ENCODE measurements around the gene TRIM63.

The TRIM63 gene

GRCh38 chr1:26034504-26035202 is 32.8 kb downstream of the TRIM63 start:
- DNase-seq (ENCODE audit: low spot score): no peak

- DNase-seq (ENCODE audit: low spot score): no peak
These were observed 34.6 kb downstream of the TRIM63 start for GRCh38 chr1:26032656-26033357.

GRCh38 chr1:26031611-26032220 is 35.7 kb downstream of the TRIM63 start:
- no peak for DNase-seq (ENCODE audit: low spot score)

GRCh38 chr1:26031196-26031595 is 36.2 kb downstream of the TRIM63 start:
- DNase-seq (ENCODE audit: low spot score): no peak

GRCh38 chr1:26029864-26030481 is 37.5 kb downstream of the TRIM63 start:
- DNase-seq (ENCODE audit: low spot score): no peak

GRCh38 chr1:26029054-26029863 is 38.2 kb downstream of the TRIM63 start:
- no peak for DNase-seq (ENCODE audit: low spot score)

- no peak for DNase-seq (ENCODE audit: low spot score)
These were observed 38.9 kb downstream of the TRIM63 start for GRCh38 chr1:26028490-26028980.

- DNase-seq (ENCODE audit: low spot score): no peak
These were observed 39.5 kb downstream of the TRIM63 start for GRCh38 chr1:26027716-26028489.

- no peak for DNase-seq (ENCODE audit: low spot score)
These were observed 41.9 kb downstream of the TRIM63 start for GRCh38 chr1:26025517-26025916.

- DNase-seq (ENCODE audit: low spot score): no peak
These were observed 42.4 kb downstream of the TRIM63 start for GRCh38 chr1:26025060-26025459.

GRCh38 chr1:26023826-26024225 is 43.6 kb downstream of the TRIM63 start:
- no peak for DNase-seq (ENCODE audit: low spot score)

- no peak for DNase-seq (ENCODE audit: low spot score)
These were observed 44.4 kb downstream of the TRIM63 start for GRCh38 chr1:26023009-26023408.

- no peak for DNase-seq (ENCODE audit: low spot score)
These were observed 45.0 kb downstream of the TRIM63 start for GRCh38 chr1:26022404-26022779.

GRCh38 chr1:26021647-26022403 is 45.6 kb downstream of the TRIM63 start, which contains the start of gene EXTL1:
TSS of gene EXTL1 (plus strand) at chr1:26021775. CDS start at chr1:26022647, 872 bp downstream.
- DNase-seq (ENCODE audit: low spot score): no peak

- DNase-seq (ENCODE audit: low spot score): peak; percentile 33
These were observed 46.3 kb downstream of the TRIM63 start for GRCh38 chr1:26020941-26021646.

- DNase-seq (ENCODE audit: low spot score): no peak
These were observed 47.1 kb downstream of the TRIM63 start for GRCh38 chr1:26020330-26020768.

GRCh38 chr1:26019641-26020315 is 47.7 kb downstream of the TRIM63 start:
- DNase-seq (ENCODE audit: low spot score): peak; percentile 26

- DNase-seq (ENCODE audit: low spot score): no peak
These were observed 49.8 kb downstream of the TRIM63 start for GRCh38 chr1:26017606-26018005.
